B cell (primary cell): ENCODE results near the gene POLR2J2. TPM values are rescaled to one million over a fixed set of nuclear protein-coding genes. Genes with fewer than 3 reads are reported as not detected.
"Not testable (repeated sequence)": the region's sequence is repeated elsewhere in the genome, so short reads cannot be mapped to it uniquely, and the experiment has no call there.

ENCODE experiments used
- ATAC-seq: fragments of 200-7000 bp; cut with Tn5 transposase; one replicate; pipeline ENCODE4 v1.10.0; 2021; ENCODE audit warnings: low read depth, mild to moderate bottlenecking, moderate number of reproducible peaks, moderate library complexity
- CTCF ChIA-PET: fragments of 350-600 bp; sonication (Branson Sonifier 250); formaldehyde crosslinking; loops from one replicate; lab custom pipeline; 2021; ENCODE audit warnings: antibody characterized with exemption, inconsistent platforms; lab: Charles Lee
- POLR2A ChIA-PET: fragments of 350-600 bp; sonication (Branson Sonifier 250); formaldehyde crosslinking; loops from one replicate; lab custom pipeline; 2021; ENCODE audit warnings: antibody characterized with exemption; lab: Charles Lee
- DNase-seq: peaks from one replicate; pipeline ENCODE4 v3.0.0; 2013
- H2AFZ ChIP-seq: 2 replicates; pipeline ENCODE4 v1.6.1; 2012; ENCODE audit warnings: mild to moderate bottlenecking, low read depth, low read length; ENCODE audit not compliant: insufficient read depth, poor library complexity, severe bottlenecking
- H3K27ac ChIP-seq, 2 donors: 1 replicate in 1 of 2; 2 replicates in 1 of 2; pipeline ENCODE4 v1.5.1; 2012 to 2013; ENCODE audit warnings: low read length in 2 of 2, mild to moderate bottlenecking in 2 of 2, moderate library complexity in 1 of 2
- H3K27me3 ChIP-seq, 4 experiments: fragments of 200-600 bp in 1 of 4; sonication (generic) in 1 of 4; replicated peaks in 1 of 4; 1 replicate in 2 of 4; 2 replicates in 2 of 4; pipeline versions ENCODE4 v1.6.1 to v1.7.0; 2013 to 2016; ENCODE audit warnings: low read length in 3 of 4, mild to moderate bottlenecking in 2 of 4, mixed read lengths in 1 of 4, moderate library complexity in 1 of 4; ENCODE audit not compliant: insufficient read depth in 4 of 4, control insufficient read depth in 3 of 4; ENCODE audit errors: control extremely low read depth in 1 of 4
- H3K36me3 ChIP-seq, 2 experiments: replicated peaks in 1 of 2; 1 replicate in 1 of 2; 2 replicates in 1 of 2; pipeline versions ENCODE4 v1.6.1 to v1.7.1; 2013; ENCODE audit warnings: low read length in 1 of 2; ENCODE audit not compliant: insufficient read depth in 2 of 2, control insufficient read depth in 1 of 2; ENCODE audit errors: control extremely low read depth in 1 of 2, extremely low read depth in 1 of 2
- H3K4me1 ChIP-seq, 2 donors: fragments of 200-600 bp in 1 of 2; sonication (generic) in 1 of 2; 1 replicate in 1 of 2; 2 replicates in 1 of 2; pipeline versions ENCODE4 v1.5.1 to v1.6.1; 2013 to 2017; ENCODE audit warnings: low read length in 2 of 2; ENCODE audit not compliant: control insufficient read depth in 2 of 2, insufficient read depth in 2 of 2
- H3K4me2 ChIP-seq: replicated peaks from 2 replicates; pipeline ENCODE3; 2012; ENCODE audit warnings: mild to moderate bottlenecking, low read depth, low read length; ENCODE audit not compliant: poor library complexity, severe bottlenecking
- H3K4me3 ChIP-seq, 5 experiments: fragments of 200-600 bp in 1 of 5; sonication (generic) in 1 of 5; 1 replicate in 3 of 5; 2 replicates in 2 of 5; pipeline versions ENCODE4 v1.5.1 to v1.7.0; 2011 to 2016; ENCODE audit warnings: low read length in 4 of 5, mild to moderate bottlenecking in 4 of 5, low read depth in 2 of 5, control low read depth in 1 of 5, moderate library complexity in 1 of 5; ENCODE audit not compliant: insufficient read depth in 1 of 5; ENCODE audit errors: control extremely low read depth in 1 of 5, extremely low read depth in 1 of 5
- H3K79me2 ChIP-seq: fragments of 200-600 bp; sonication (generic); one replicate; pipeline ENCODE4 v1.6.0; 2016; ENCODE audit warnings: low read length; ENCODE audit not compliant: control insufficient read depth, insufficient read depth
- H3K9ac ChIP-seq: fragments of 200-600 bp; sonication (generic); 2 replicates; pipeline ENCODE4 v1.6.1; 2017; ENCODE audit warnings: mild to moderate bottlenecking, low read length, moderate library complexity
- H3K9me3 ChIP-seq, 3 donors: one replicate each; pipeline versions ENCODE4 v1.6.1 to v1.7.1; 2013; ENCODE audit warnings: low read length in 2 of 3; ENCODE audit not compliant: control insufficient read depth in 2 of 3, insufficient read depth in 1 of 3; ENCODE audit errors: control extremely low read depth in 1 of 3
- H4K20me1 ChIP-seq: 2 replicates; pipeline ENCODE4 v1.6.0; 2012; ENCODE audit warnings: mild to moderate bottlenecking, low read length; ENCODE audit not compliant: insufficient read depth, control insufficient read depth, poor library complexity, severe bottlenecking
- H3K27ac Mint-ChIP-seq: one replicate; pipeline ENCODE4 v1.8.0; 2021; ENCODE audit warnings: mixed read lengths
- H3K27me3 Mint-ChIP-seq: one replicate; pipeline ENCODE4 v1.8.0; 2021; ENCODE audit warnings: mixed read lengths
- H3K4me1 Mint-ChIP-seq: one replicate; pipeline ENCODE4 v1.8.0; 2021; ENCODE audit warnings: mixed read lengths
- H3K4me3 Mint-ChIP-seq: one replicate; pipeline ENCODE4 v1.8.0; 2021; ENCODE audit warnings: mixed read lengths
- H3K9me3 Mint-ChIP-seq: one replicate; pipeline ENCODE4 v1.8.0; 2022; ENCODE audit warnings: mixed read lengths; ENCODE audit not compliant: insufficient read depth
- WGBS: methylation state at CpG from one replicate; pipeline ENCODE4 v1.1.5; 2013; ENCODE audit warnings: missing lambda C conversion rate; ENCODE audit not compliant: insufficient coverage; 5-methylcytosine and 5-hydroxymethylcytosine counted together
- intact Hi-C: fragments of 100-400 bp; cut with micrococcal nuclease; formaldehyde crosslinking; loops from one replicate; pipeline ENCODE4 v1.10.0; 2022
- polyA plus RNA-seq: library from polyadenylated mRNA; depleted of rRNA; stranded (reverse); fragments of >200 nt; gene quantifications from 2 replicates; pipeline ENCODE4 v1.2.3, GENCODE V29; 2012
- total RNA-seq, 2 donors: library from RNA; stranded (reverse); fragments of 120-200 nt in 1 of 2; gene quantifications; 1 replicate in 1 of 2; 2 replicates in 1 of 2; pipeline versions ENCODE4 v1.2.3 to v1.2.4, GENCODE V29; 2013 to 2022

The POLR2J2 gene
- total and polyA plus RNA-seq, 2 donors (not counting 1 experiment from before 2014, with no cell fraction given), result 9.6 to 53.0 TPM

GRCh38 chr7:102714774-102715522 is 43.5 kb upstream of the POLR2J2 start:
- H3K27me3 ChIP-seq, H3K4me3 ChIP-seq, CTCF ChIA-PET, H3K27me3 Mint-ChIP-seq, POLR2A ChIA-PET, H3K9me3 ChIP-seq, H3K36me3 ChIP-seq, H4K20me1 ChIP-seq, H3K4me3 Mint-ChIP-seq, H3K9me3 Mint-ChIP-seq, intact Hi-C loops, H3K27ac Mint-ChIP-seq, H3K4me2 ChIP-seq, H3K4me1 Mint-ChIP-seq, DNase-seq, H3K79me2 ChIP-seq, H2AFZ ChIP-seq, H3K9ac ChIP-seq, H3K4me1 ChIP-seq, H3K27ac ChIP-seq, ATAC-seq: not testable (repeated sequence)
- WGBS, result no CpG with 5 or more reads among the region's 6 CpGs

GRCh38 chr7:102713691-102714080 is 42.2 kb upstream of the POLR2J2 start:
- H3K27me3 Mint-ChIP-seq, POLR2A ChIA-PET, H3K4me3 Mint-ChIP-seq, H3K9me3 Mint-ChIP-seq, H4K20me1 ChIP-seq, ATAC-seq, H3K27me3 ChIP-seq, H3K36me3 ChIP-seq, H3K27ac ChIP-seq, H3K27ac Mint-ChIP-seq, H3K9ac ChIP-seq, H3K4me3 ChIP-seq, DNase-seq, H3K79me2 ChIP-seq, intact Hi-C loops, CTCF ChIA-PET, H3K4me1 Mint-ChIP-seq, H3K4me1 ChIP-seq, H3K9me3 ChIP-seq, H3K4me2 ChIP-seq: not testable (repeated sequence)
- WGBS, result no CpG with 5 or more reads among the region's 1 CpG
- H2AFZ ChIP-seq, result peak overlapping the region; percentile 42

- H3K4me1 ChIP-seq, H3K4me1 Mint-ChIP-seq, POLR2A ChIA-PET, H3K4me3 Mint-ChIP-seq, intact Hi-C loops, H3K9ac ChIP-seq, CTCF ChIA-PET, H3K79me2 ChIP-seq, H4K20me1 ChIP-seq, H3K4me2 ChIP-seq, H3K27me3 Mint-ChIP-seq, H3K27me3 ChIP-seq, H3K9me3 ChIP-seq, H3K27ac ChIP-seq, H3K36me3 ChIP-seq, H3K4me3 ChIP-seq, H3K9me3 Mint-ChIP-seq: not testable (repeated sequence)
- ATAC-seq (peak; percentile 39), DNase-seq (peak; percentile 10)
- peak overlapping the region; percentile 4 for H3K27ac Mint-ChIP-seq
- 64% methylated on average over 1 of the region's 5 CpGs for WGBS
- H2AFZ ChIP-seq, result peak overlapping the region; percentile 42
Measured at GRCh38 chr7:102713011-102713690, 41.7 kb upstream of the POLR2J2 start.
